ENCODE data around the gene RHOXF1.
"Not testable (repeated sequence)": the region's sequence is repeated elsewhere in the genome, so short reads cannot be mapped to it uniquely, and the experiment has no call there.

- TF ChIP-seq, protein P1, sequence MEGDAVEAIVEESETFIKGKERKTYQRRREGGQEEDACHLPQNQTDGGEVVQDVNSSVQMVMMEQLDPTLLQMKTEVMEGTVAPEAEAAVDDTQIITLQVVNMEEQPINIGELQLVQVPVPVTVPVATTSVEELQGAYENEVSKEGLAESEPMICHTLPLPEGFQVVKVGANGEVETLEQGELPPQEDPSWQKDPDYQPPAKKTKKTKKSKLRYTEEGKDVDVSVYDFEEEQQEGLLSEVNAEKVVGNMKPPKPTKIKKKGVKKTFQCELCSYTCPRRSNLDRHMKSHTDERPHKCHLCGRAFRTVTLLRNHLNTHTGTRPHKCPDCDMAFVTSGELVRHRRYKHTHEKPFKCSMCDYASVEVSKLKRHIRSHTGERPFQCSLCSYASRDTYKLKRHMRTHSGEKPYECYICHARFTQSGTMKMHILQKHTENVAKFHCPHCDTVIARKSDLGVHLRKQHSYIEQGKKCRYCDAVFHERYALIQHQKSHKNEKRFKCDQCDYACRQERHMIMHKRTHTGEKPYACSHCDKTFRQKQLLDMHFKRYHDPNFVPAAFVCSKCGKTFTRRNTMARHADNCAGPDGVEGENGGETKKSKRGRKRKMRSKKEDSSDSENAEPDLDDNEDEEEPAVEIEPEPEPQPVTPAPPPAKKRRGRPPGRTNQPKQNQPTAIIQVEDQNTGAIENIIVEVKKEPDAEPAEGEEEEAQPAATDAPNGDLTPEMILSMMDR (IDR thresholded peaks at IDR 0.05) = not testable (repeated sequence)
- not testable (repeated sequence) for TF ChIP-seq POLR2A, EP300 (IDR thresholded peaks at IDR 0.05)
These were observed 49.5 kb downstream of the RHOXF1 start for GRCh38 chrX:120066169-120066568.
